Uterus (tissue), 4 donors: ENCODE measurements around the gene HOMER2. TPM values are rescaled to one million over a fixed set of nuclear protein-coding genes. Genes with fewer than 3 reads are reported as not detected.
"Not testable (repeated sequence)": the region's sequence is repeated elsewhere in the genome, so short reads cannot be mapped to it uniquely, and the experiment has no call there.

Experiments
- DNase-seq, 2 donors: peaks; one replicate each; pipeline ENCODE4 v3.0.0-alpha.2; 2019 to 2020
- H3K27ac ChIP-seq, 2 donors: fragments of 200-600 bp; sonication (generic); 1 replicate in 1 of 2; 2 replicates in 1 of 2; pipeline ENCODE4 v1.5.1; 2016 to 2018
- H3K27me3 ChIP-seq, 2 donors: fragments of 200-600 bp; sonication (generic); one replicate each; pipeline ENCODE4 v1.5.1; 2018 to 2019; ENCODE audit warnings: control low read depth in 1 of 2
- H3K36me3 ChIP-seq, 2 donors: fragments of 200-600 bp; sonication (generic); one replicate each; pipeline ENCODE4 v1.5.1; 2019; ENCODE audit warnings: control low read depth in 1 of 2
- H3K4me1 ChIP-seq, 2 donors: fragments of 200-600 bp; sonication (generic); one replicate each; pipeline ENCODE4 v1.5.1; 2018 to 2019; ENCODE audit warnings: control low read depth in 1 of 2
- H3K4me3 ChIP-seq, 2 donors: fragments of 200-600 bp; sonication (generic); 1 replicate in 1 of 2; 2 replicates in 1 of 2; pipeline ENCODE4 v1.5.1; 2018 to 2019; ENCODE audit warnings: mild to moderate bottlenecking in 1 of 2
- H3K9me3 ChIP-seq, 2 donors: fragments of 200-600 bp; sonication (generic); one replicate each; pipeline ENCODE4 v1.5.1; 2019; ENCODE audit warnings: control low read depth in 1 of 2
- POLR2A ChIP-seq, 2 donors: fragments of 450-650 bp; IDR thresholded peaks; one replicate each; pipeline ENCODE4 v1.6.1; 2016; ENCODE audit warnings: antibody characterized with exemption in 2 of 2, mild to moderate bottlenecking in 1 of 2, moderate library complexity in 1 of 2
- intact Hi-C: fragments of 100-400 bp; cut with DNase I; formaldehyde crosslinking; loops from one replicate; pipeline ENCODE4 v1.15.1; 2023; ENCODE audit warnings: low total_unique reads
- total RNA-seq, 4 donors: library from RNA; depleted of rRNA in 3 of 4; stranded (reverse); fragments of >200 nt in 3 of 4; gene quantifications; one replicate each; pipeline versions ENCODE4 v1.1.0 to v1.2.4, GENCODE V29; 2014 to 2023
- TF ChIP-seq, protein P1 (sequence below), 4 experiments: fragments of 200-600 bp in 2 of 4; fragments of 450-650 bp in 2 of 4; sonication (generic) in 2 of 4; IDR thresholded peaks; one replicate each; pipeline ENCODE4 v1.5.1; 2016 to 2019; ENCODE audit warnings: antibody characterized with exemption in 4 of 4, mild to moderate bottlenecking in 2 of 4, moderate library complexity in 1 of 4
- donor health status: DM: yes; HTN: yes; CAD: no.

The HOMER2 gene
- total RNA-seq, 4 donors from 2014 or later = 5.1 to 50.0 (median 10.6) TPM

DNA sequence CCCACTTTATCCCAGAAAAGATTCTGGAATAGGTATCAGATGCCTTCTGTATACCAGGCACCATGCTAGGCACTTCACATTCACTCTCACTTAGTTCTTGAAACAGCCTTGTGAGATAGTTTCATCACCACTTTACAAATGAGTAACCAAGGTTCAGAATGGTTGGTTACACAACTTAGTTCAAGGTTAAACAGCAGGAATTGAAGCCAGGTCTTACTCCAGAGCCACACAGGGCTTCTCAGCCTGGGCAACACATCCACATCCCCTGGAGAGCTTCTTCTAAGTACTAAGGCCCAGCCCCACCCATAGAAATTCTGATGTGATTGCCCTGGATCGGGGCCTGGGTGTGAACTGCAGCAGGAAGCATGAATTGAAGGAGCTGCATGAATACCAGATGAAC is 124.4 kb downstream of the HOMER2 start:
- Histone ChIP-seq H3K4me3 (no peak overlapping the region), H3K9me3 (no peaks in the 10 kb centered on the region), H3K36me3 (no peaks in the 10 kb centered on the region), H3K27ac (no peak overlapping the region), H3K27me3 (no peaks in the 10 kb centered on the region), H3K4me1 (no peaks in the 10 kb centered on the region)
- no peak for TF ChIP-seq POLR2A (IDR thresholded peaks at IDR 0.05)
- TF ChIP-seq, protein P1, sequence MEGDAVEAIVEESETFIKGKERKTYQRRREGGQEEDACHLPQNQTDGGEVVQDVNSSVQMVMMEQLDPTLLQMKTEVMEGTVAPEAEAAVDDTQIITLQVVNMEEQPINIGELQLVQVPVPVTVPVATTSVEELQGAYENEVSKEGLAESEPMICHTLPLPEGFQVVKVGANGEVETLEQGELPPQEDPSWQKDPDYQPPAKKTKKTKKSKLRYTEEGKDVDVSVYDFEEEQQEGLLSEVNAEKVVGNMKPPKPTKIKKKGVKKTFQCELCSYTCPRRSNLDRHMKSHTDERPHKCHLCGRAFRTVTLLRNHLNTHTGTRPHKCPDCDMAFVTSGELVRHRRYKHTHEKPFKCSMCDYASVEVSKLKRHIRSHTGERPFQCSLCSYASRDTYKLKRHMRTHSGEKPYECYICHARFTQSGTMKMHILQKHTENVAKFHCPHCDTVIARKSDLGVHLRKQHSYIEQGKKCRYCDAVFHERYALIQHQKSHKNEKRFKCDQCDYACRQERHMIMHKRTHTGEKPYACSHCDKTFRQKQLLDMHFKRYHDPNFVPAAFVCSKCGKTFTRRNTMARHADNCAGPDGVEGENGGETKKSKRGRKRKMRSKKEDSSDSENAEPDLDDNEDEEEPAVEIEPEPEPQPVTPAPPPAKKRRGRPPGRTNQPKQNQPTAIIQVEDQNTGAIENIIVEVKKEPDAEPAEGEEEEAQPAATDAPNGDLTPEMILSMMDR (IDR thresholded peaks at IDR 0.05) = no peak
- intact Hi-C loops = no loop called here
- no peak for DNase-seq

DNA sequence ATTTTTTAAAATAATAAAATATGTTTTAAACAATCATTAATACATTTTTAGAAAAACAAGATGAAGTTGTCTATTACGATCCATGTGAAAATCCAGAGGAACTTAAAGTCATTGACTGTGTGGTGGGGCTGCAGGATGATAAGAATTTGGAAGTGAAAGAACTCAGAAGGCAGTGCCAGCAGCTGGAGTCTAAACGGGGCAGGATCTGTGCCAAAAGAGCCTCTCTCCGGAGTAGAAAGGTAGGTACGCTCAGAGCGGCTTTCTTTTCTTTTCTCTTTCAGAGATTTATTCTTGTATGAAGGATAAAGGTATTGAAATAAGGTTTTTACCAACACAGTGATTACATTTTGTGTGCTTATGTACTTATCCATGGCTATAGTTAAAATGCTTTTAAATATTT is 129.5 kb downstream of the HOMER2 start:
- TF ChIP-seq, protein P1 (IDR thresholded peaks at IDR 0.05) = no peak
- TF ChIP-seq POLR2A (IDR thresholded peaks at IDR 0.05) = no peak
- DNase-seq = no peak
- Histone ChIP-seq H3K27ac (no peak overlapping the region), H3K4me3 (no peak overlapping the region), H3K9me3 (no peaks in the 10 kb centered on the region), H3K27me3 (no peaks in the 10 kb centered on the region), H3K36me3 (no peaks in the 10 kb centered on the region), H3K4me1 (no peaks in the 10 kb centered on the region)
- intact Hi-C loops = no loop called here

DNA sequence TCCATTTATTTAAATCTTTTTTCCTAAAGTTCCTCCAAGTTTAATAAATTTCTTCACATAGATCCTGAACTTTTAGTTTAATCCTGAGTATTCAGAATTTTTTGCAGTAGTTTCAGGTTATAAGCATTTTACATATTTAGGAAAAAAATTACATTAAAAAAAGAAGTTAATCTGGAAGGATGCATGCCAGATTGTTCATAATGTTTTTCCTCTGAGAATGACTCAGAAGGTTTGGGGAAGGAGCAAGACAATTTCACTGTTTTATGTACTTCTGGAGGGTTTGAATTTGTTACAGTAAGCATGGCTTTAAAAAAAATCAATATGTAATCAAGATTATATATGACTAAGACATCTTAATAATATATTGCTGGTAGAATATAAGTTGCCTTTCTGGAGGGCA is 130.7 kb downstream of the HOMER2 start:
- intact Hi-C loops, H3K27ac ChIP-seq, H3K27me3 ChIP-seq, H3K4me3 ChIP-seq, H3K36me3 ChIP-seq, H3K4me1 ChIP-seq, H3K9me3 ChIP-seq, DNase-seq: not testable (repeated sequence)

DNA sequence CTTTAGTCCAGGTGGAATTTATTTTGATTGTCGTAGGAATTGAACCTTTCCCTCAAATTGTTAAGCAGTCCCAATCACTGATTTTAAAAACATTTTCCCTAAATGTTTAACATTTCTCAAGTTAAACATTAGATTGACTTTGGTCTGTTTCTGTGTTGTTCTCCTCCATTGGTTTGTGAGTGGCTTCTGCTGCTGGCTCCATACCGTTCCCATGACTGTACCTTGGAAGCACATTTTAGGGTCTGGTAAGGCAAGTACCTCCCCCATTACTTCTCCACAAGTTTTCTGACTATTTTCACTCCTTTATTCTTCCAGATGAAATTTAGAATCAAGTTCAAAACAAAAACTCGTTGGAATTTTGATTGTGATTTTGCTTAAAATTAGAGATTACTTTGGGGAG is 131.1 kb downstream of the HOMER2 start:
- H3K4me1 ChIP-seq, H3K36me3 ChIP-seq, H3K4me3 ChIP-seq, H3K27ac ChIP-seq, H3K9me3 ChIP-seq, DNase-seq, intact Hi-C loops, H3K27me3 ChIP-seq: not testable (repeated sequence)

- H3K27me3 ChIP-seq = no peaks in the 10 kb centered on the region
- H3K9me3 ChIP-seq = no peaks in the 10 kb centered on the region
- no peak for DNase-seq
- intact Hi-C loops = no loop called here
- no peak overlapping the region for H3K4me3 ChIP-seq
- TF ChIP-seq, protein P1 (IDR thresholded peaks at IDR 0.05) = no peak
- no peak for TF ChIP-seq POLR2A (IDR thresholded peaks at IDR 0.05)
- no peaks in the 10 kb centered on the region for H3K36me3 ChIP-seq
- H3K27ac ChIP-seq = no peak overlapping the region
- H3K4me1 ChIP-seq = no peaks in the 10 kb centered on the region
Observed at GRCh38 chr15:82820128-82820527, 132.4 kb downstream of the HOMER2 start.

- no peak for DNase-seq
- TF ChIP-seq, protein P1 (IDR thresholded peaks at IDR 0.05) = no peak
- TF ChIP-seq POLR2A (IDR thresholded peaks at IDR 0.05) = no peak
- no peak overlapping the region for H3K4me3 ChIP-seq
- no peaks in the 10 kb centered on the region for H3K9me3 ChIP-seq
- no peak overlapping the region for H3K27ac ChIP-seq
- H3K27me3 ChIP-seq = no peaks in the 10 kb centered on the region
- no peaks in the 10 kb centered on the region for H3K36me3 ChIP-seq
- intact Hi-C loops = no loop called here
- H3K4me1 ChIP-seq = peaks cover 4 to 5% of the 10 kb centered on the region in 2 donors
Observed at GRCh38 chr15:82812994-82813393, 139.5 kb downstream of the HOMER2 start.
